ENCODE measurements around the gene TADA3.
"Not testable (repeated sequence)": the region's sequence is repeated elsewhere in the genome, so short reads cannot be mapped to it uniquely, and the experiment has no call there.

The TADA3 gene

GRCh38 chr3:9779721-9780457, 12.4 kb downstream of the TADA3 start:
- no peak overlapping the region for H3K4me3 ChIP-seq (replicated peaks; ENCODE audit: low read depth, low read length)
- peak; percentile 69 for DNase-seq (ENCODE audit: extremely low read depth, insufficient read length)
- no peak for TF ChIP-seq CTCF (IDR thresholded peaks at IDR 0.05; ENCODE audit: insufficient read depth, low read length, poor library complexity, severe bottlenecking)
- H3K36me3 ChIP-seq (ENCODE audit: control insufficient read depth, insufficient read depth, low read length), result peaks cover 13% of the 10 kb centered on the region
- no peaks in the 10 kb centered on the region for H3K27me3 ChIP-seq (replicated peaks; ENCODE audit: control insufficient read depth, insufficient read depth, low read length)

- H3K4me3 ChIP-seq (replicated peaks; ENCODE audit: low read depth, low read length), result no peak overlapping the region
- no peak for DNase-seq (ENCODE audit: extremely low read depth, insufficient read length)
Measured at GRCh38 chr3:9779075-9779593, 13.1 kb downstream of the TADA3 start.

GRCh38 chr3:9778143-9779074, 13.9 kb downstream of the TADA3 start:
- no peak for TF ChIP-seq CTCF (IDR thresholded peaks at IDR 0.05; ENCODE audit: insufficient read depth, low read length, poor library complexity, severe bottlenecking)
- DNase-seq (ENCODE audit: extremely low read depth, insufficient read length), result no peak

More at GRCh38 chr3:9779075-9779593, 13.1 kb downstream of the TADA3 start:
- H3K27me3 ChIP-seq (replicated peaks; ENCODE audit: control insufficient read depth, insufficient read depth, low read length), result no peaks in the 10 kb centered on the region
- H3K36me3 ChIP-seq (ENCODE audit: control insufficient read depth, insufficient read depth, low read length), result peaks cover 13% of the 10 kb centered on the region
- no peak for TF ChIP-seq CTCF (IDR thresholded peaks at IDR 0.05; ENCODE audit: insufficient read depth, low read length, poor library complexity, severe bottlenecking)

GRCh38 chr3:9777694-9778021, 14.6 kb downstream of the TADA3 start:
- DNase-seq (ENCODE audit: extremely low read depth, insufficient read length), result no peak
- peaks cover 9% of the 10 kb centered on the region for H3K36me3 ChIP-seq (ENCODE audit: control insufficient read depth, insufficient read depth, low read length)
- TF ChIP-seq CTCF (IDR thresholded peaks at IDR 0.05; ENCODE audit: insufficient read depth, low read length, poor library complexity, severe bottlenecking), result no peak
- H3K4me3 ChIP-seq (replicated peaks; ENCODE audit: low read depth, low read length), result no peak overlapping the region
- no peaks in the 10 kb centered on the region for H3K27me3 ChIP-seq (replicated peaks; ENCODE audit: control insufficient read depth, insufficient read depth, low read length)

More at GRCh38 chr3:9778143-9779074, 13.9 kb downstream of the TADA3 start:
- Histone ChIP-seq H3K4me3 (replicated peaks; ENCODE audit: low read depth, low read length) (no peak overlapping the region), H3K27me3 (replicated peaks; ENCODE audit: control insufficient read depth, insufficient read depth, low read length) (no peaks in the 10 kb centered on the region), H3K36me3 (ENCODE audit: control insufficient read depth, insufficient read depth, low read length) (peaks cover 9% of the 10 kb centered on the region)

- TF ChIP-seq CTCF (IDR thresholded peaks at IDR 0.05; ENCODE audit: insufficient read depth, low read length, poor library complexity, severe bottlenecking), result no peak
- no peak overlapping the region for H3K4me3 ChIP-seq (replicated peaks; ENCODE audit: low read depth, low read length)
- no peak for DNase-seq (ENCODE audit: extremely low read depth, insufficient read length)
- no peaks in the 10 kb centered on the region for H3K27me3 ChIP-seq (replicated peaks; ENCODE audit: control insufficient read depth, insufficient read depth, low read length)
- peaks cover 6% of the 10 kb centered on the region for H3K36me3 ChIP-seq (ENCODE audit: control insufficient read depth, insufficient read depth, low read length)
Measured at GRCh38 chr3:9776896-9777693, 15.2 kb downstream of the TADA3 start.

- not testable (repeated sequence) for H3K27me3 ChIP-seq (replicated peaks; ENCODE audit: control insufficient read depth, insufficient read depth, low read length); H3K4me3 ChIP-seq (replicated peaks; ENCODE audit: low read depth, low read length); H3K36me3 ChIP-seq (ENCODE audit: control insufficient read depth, insufficient read depth, low read length); DNase-seq (ENCODE audit: extremely low read depth, insufficient read length)
Measured at GRCh38 chr3:9771007-9771406, 21.3 kb downstream of the TADA3 start.

Measured in GM06990 (cell line).